Stimulated activated CD8-positive, alpha-beta memory T cell treated with anti-CD3 and anti-CD28 coated beads, Interleukin-4, amount 100 ng/mL, for 4 hours (primary cell): ENCODE data around the gene TTYH3.

Experiments used
- DNase-seq, 2 donors: peaks; one replicate each; pipeline ENCODE4 v3.0.0-alpha.2; 2020; ENCODE audit warnings: low read depth in 2 of 2, low spot score in 1 of 2

The TTYH3 gene

DNA sequence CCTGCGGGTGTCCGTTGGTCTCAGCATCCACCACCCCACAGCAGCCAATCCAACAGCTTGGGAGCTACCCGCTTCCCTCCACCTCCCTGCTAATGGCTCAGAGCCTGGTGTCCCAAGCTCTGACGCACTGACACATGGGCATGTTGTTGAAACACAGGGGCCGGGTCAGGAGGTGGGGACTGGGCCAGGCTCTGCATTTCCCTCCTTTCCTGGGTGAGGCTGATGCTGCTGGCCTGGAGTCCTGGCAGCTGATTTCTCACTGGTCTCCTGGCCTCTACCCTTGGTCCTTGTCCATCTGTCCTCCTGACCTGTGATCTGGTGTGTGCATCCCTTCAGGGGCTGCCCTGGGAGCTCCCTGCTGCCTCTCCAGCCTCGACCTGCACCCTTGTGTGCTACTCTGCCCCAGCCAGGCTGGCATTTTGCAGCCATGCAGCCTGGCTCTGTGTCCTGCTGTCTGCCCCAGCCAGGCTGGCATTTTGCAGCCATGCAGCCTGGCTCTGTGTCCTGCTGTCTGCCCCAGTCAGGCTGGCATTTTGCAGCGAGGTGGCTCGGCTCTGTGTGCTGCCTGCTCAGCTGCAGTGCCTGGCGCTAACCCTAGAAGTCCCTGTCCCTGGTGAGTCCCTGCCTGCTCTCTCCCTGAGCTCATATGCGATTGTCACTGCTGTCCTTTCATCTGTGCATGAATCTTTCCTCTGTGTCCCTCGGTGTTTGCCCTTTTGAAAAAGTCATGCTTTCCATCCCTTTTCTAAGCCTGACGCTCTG lies 70.2 kb downstream of the TTYH3 start:
- DNase-seq, result no peak

DNA sequence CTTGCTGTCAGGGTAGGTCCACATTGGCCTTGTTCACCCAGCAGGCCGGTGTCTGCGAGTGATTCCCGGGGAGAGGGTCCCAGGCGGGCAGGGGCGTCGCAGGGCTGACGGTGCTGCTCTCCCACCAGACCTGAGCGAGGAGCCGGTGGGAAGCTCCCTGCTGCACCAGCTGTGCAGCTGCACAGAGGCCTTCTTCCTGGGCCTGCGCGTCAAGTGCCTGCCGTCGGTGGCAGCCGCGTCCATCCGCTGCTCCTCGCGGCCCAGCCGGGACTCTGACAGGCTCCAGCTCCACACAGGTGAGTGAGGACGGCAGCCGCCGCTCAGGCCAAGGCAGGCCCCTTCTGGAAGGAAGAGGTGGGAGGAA lies 70.8 kb downstream of the TTYH3 start:
- no peak for DNase-seq

DNA sequence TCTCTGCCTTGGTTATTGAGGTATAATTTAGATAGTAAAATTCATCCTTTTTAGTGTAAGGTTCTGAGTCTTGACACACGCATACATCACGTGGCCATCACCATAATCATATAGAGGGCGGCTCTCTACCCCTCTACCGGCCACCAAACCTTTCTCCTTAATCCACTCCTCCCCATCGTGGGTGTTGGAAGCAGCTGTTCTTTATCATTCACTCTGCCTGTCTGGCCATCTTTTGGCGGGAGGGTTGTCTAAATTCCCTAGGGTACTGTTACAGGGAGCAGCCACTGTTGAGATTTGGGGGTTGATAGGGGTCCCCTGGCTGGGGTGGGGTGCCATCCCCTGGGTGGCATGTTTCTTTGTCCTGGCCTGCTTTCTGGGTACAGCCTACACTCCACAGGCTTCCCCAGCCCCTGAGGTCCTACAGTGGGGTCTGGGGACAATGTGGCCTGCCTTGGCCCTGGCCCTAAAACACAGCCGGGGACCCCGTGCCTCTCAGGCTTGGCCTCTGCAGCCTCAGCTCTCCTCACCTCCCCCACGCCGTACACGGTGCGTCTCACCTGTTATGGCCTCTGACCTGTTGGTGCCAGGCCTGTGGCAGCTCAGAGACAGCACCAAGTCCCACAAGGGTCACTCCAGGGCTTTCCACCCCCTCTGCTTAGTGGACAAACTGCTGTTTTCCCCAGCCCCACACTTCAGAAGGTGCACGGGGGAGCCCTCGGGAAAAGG lies 73.7 kb downstream of the TTYH3 start:
- no peak for DNase-seq

DNA sequence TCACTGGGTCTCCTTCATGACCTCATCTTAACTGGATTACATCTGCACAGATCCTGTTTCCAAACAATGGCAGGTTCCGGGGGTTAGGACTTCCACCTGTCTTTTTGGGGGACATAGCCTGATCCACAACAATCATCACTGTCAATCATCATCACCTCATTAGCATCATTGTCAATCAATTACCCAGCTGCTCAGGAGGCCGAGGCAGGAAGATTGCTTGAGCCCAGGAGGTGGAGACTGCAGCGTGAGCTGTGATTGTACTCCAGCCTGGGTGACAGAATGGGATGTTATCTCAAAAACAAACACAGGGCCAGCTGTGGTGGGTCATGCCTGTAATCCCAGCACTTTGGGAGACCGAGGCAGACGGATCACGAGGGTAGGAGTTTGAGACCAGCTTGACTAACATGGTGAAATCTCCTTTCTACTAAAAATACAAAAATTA lies 74.9 kb downstream of the TTYH3 start:
- DNase-seq, result no peak

DNA sequence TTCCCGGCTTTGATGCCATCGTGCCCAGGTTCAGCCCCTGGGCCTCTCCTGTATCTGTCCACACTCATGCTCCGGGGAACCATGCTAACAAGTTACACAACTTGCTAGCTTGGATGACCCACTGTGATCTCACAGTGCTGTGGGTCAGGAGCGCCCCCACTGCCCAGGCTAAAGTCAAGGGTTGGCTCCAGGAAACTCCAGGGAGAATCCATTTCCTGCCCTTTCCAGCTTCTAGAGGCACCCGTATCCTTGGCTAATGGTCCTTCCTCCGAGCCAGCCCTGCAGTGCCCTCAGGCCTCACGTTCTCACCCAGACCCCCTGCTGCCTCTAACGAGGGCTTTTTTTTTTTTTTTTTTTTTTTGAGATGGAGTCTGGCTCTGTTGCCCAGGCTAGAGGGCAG lies 75.7 kb downstream of the TTYH3 start:
- no peak for DNase-seq

DNA sequence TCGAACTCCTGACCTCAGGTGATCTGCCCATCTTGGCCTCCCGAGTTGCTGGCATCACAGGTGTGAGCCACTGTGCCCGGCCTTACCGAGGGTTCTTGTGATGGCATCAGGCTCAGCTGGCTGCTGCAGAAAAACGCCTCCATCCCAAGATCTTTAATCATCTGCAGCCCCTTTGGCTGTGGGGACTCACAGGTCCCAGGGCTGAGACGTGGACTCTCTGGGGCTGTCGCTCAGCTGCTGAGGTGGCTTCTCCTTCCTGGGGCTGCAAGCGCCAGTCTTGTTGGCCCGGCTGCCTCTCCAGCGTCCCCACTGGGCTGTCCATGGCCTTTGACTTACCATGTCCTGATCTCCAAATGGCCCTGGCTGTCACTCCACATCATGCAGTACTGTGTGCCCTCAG lies 76.3 kb downstream of the TTYH3 start:
- DNase-seq, result no peak

GRCh38 chr7:2708547-2709310 lies 76.9 kb downstream of the TTYH3 start:
- DNase-seq, result no peak

GRCh38 chr7:2709553-2710285 lies 77.9 kb downstream of the TTYH3 start:
- DNase-seq, result peak in 1 of 2 donors; percentile 52

DNA sequence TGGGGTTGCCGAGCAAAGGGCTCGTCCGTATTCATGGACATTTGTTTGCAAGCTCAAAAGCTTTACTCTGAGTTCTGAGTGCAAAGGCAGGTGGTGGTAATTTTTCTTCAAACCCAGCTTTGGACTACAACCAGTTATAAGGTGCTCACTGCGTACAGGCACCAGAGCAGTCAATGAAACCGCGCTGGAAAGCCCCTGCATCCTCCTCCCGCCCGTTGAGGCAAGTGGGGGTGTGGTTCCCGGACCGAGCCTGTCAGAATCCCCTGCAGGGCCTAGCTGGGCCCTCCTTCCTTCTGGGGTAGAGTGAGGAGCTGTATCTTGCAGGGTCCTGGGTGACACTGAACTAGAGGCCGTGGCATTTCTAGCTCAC lies 78.5 kb downstream of the TTYH3 start:
- DNase-seq, result peak in 1 of 2 donors; percentile 24

- DNase-seq, result no peak
These were observed 79.2 kb downstream of the TTYH3 start for GRCh38 chr7:2710901-2711551.

DNA sequence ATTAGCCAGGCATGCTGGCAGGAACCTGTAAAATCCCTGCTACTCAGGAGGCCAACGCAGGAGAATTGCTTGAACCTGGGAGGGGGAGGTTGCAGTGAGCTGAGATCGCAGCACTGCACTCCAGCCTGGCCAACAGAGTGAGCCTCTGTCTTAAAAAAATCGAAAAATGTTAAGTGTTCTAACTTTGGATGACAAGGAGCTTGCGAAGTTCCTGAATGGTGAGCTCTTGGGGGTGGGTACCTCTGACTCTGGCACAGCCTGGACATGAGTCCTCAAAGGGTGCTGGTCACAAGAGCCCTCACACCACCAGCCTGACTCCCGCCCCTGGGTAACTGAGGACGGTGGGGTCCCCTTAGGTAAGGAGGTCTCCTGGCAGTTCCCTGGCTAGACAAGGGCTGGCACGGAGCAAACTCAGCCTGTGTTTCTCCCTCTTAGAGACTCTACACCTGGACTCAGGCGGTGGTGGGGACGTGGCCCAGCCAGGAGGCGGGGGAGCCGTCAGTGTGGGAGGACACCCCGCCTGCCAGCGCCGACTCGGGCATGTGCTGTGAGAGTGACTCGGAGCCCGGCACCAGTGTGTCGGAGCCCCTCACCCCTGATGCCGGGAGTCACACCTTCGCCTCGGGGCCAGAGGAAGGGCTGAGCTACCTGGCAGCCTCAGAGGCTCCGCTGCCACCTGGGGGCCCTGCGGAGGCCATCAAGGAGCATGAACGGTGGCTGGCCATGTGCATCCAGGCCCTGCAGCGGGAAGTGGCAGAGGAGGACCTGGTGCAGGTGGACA lies 80.3 kb downstream of the TTYH3 start:
- DNase-seq, result no peak

GRCh38 chr7:2713370-2713769 lies 81.6 kb downstream of the TTYH3 start:
- no peak for DNase-seq

DNA sequence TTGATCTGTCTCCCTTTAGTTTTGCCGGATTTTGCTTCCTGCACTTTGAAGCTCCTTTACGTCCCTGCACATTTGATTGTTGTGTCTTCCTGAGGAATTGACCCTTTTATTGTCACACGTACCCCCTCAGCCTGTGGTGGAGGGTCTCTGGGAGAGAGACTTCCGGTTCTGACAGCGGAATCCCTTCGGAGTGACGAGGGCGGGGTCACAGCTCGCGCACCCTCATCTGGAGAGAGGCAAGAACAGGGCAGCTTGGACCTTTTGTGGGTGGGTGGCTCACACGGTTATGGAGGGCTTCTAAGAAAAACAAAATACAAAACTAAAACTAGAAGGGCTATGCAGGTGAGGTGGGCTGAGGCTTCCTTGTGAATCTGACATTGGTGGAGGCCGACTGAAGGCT lies 82.2 kb downstream of the TTYH3 start:
- no peak for DNase-seq
